AG04449 (cell line): ENCODE data around the gene APAF1.

Experiments
- CTCF ChIA-PET: fragments of 350-600 bp; formaldehyde crosslinking; extraction: SDS; loops from one replicate; lab custom pipeline; 2021; ENCODE audit warnings: antibody characterized with exemption; lab: Yijun Ruan, JAX
- POLR2A ChIA-PET: fragments of 400-600, 350-600 bp; formaldehyde crosslinking; extraction: SDS; loops from one replicate; lab custom pipeline; 2020; ENCODE audit warnings: antibody characterized with exemption, inconsistent platforms; lab: Yijun Ruan, JAX
- DNase-seq: peaks from one replicate; pipeline ENCODE4 v3.0.0-alpha.2; 2010; ENCODE audit warnings: low read depth, low spot score
- H3K4me3 ChIP-seq: 2 replicates; pipeline ENCODE4 v1.5.1; 2011; ENCODE audit warnings: low read depth, mild to moderate bottlenecking, control low read depth, low read length
- CTCF ChIP-seq: IDR thresholded peaks from one replicate; pipeline ENCODE4 v1.5.1; 2011; ENCODE audit warnings: mild to moderate bottlenecking, moderate library complexity, low read length, control low read depth, inconsistent platforms; ENCODE audit not compliant: insufficient read depth; ENCODE audit errors: missing control alignments

APAF1 gene

GRCh38 chr12:98770230-98770629, 125.1 kb downstream of the APAF1 start:
- no peak overlapping the region for H3K4me3 ChIP-seq
- ChIA-PET CTCF (no interaction called here), POLR2A (no interaction called here)
- no peak for TF ChIP-seq CTCF
- DNase-seq = no peak

GRCh38 chr12:98771811-98772752, 127.0 kb downstream of the APAF1 start:
- CTCF ChIA-PET = no interaction called here
- H3K4me3 ChIP-seq = no peak overlapping the region
- no peak for DNase-seq
- POLR2A ChIA-PET = no interaction called here
- no peak for TF ChIP-seq CTCF

GRCh38 chr12:98772818-98773217, 127.7 kb downstream of the APAF1 start:
- POLR2A ChIA-PET = no interaction called here
- no peak overlapping the region for H3K4me3 ChIP-seq
- no peak for DNase-seq
- no peak for TF ChIP-seq CTCF
- CTCF ChIA-PET = no interaction called here

- DNase-seq = no peak
- POLR2A ChIA-PET = no interaction called here
- TF ChIP-seq CTCF = no peak
- H3K4me3 ChIP-seq = no peak overlapping the region
- CTCF ChIA-PET = no interaction called here
Observed at GRCh38 chr12:98780261-98780660, 135.2 kb downstream of the APAF1 start.

GRCh38 chr12:98783420-98783819, 138.3 kb downstream of the APAF1 start:
- no peak for TF ChIP-seq CTCF
- H3K4me3 ChIP-seq = no peak overlapping the region
- ChIA-PET POLR2A (no interaction called here), CTCF (interaction anchor here (1.0 kb wide), 1 partner anchor 11 kb away, joined by 3 read pairs; no protein-coding TSS in a partner anchor)
- no peak for DNase-seq
